CD4-positive, alpha-beta T cell (primary cell): ENCODE measurements around the gene FAM111B. TPM values are rescaled to one million over a fixed set of nuclear protein-coding genes. Genes with fewer than 3 reads are reported as not detected.

ENCODE experiments used
- ATAC-seq: fragments of 200-7000 bp; cut with Tn5 transposase; one replicate; pipeline ENCODE4 v1.10.0; 2022; ENCODE audit warnings: mild to moderate bottlenecking; ENCODE audit not compliant: poor library complexity
- CTCF ChIA-PET: fragments of 350-600 bp; sonication (Branson Sonifier 250); formaldehyde crosslinking; loops from one replicate; lab custom pipeline; 2021; ENCODE audit warnings: antibody characterized with exemption, inconsistent platforms; lab: Charles Lee
- POLR2A ChIA-PET: fragments of 350-600 bp; sonication (Branson Sonifier 250); formaldehyde crosslinking; loops from one replicate; lab custom pipeline; 2021; ENCODE audit warnings: antibody characterized with exemption, inconsistent platforms; lab: Charles Lee
- DNase-seq, 14 experiments: peaks; one replicate each; pipeline ENCODE4 v3.0.0-alpha.2; 2013 to 2020; ENCODE audit warnings: mixed read lengths in 2 of 14
- H3K27ac ChIP-seq, 2 donors: one replicate each; pipeline versions ENCODE4 v1.5.1 to v1.7.0; 2013; ENCODE audit warnings: low read length in 2 of 2, low read depth in 1 of 2, mild to moderate bottlenecking in 1 of 2
- H3K27me3 ChIP-seq, 2 experiments: 1 replicate in 1 of 2; 2 replicates in 1 of 2; pipeline versions ENCODE4 v1.6.1 to v1.7.0; 2013; ENCODE audit warnings: low read length in 2 of 2, control low read depth in 1 of 2, mild to moderate bottlenecking in 1 of 2, moderate library complexity in 1 of 2; ENCODE audit not compliant: insufficient read depth in 2 of 2, control insufficient read depth in 1 of 2
- H3K36me3 ChIP-seq: one replicate; pipeline ENCODE4 v1.6.1; 2013; ENCODE audit warnings: low read length, control low read depth; ENCODE audit not compliant: insufficient read depth
- H3K4me1 ChIP-seq: one replicate; pipeline ENCODE4 v1.6.1; 2013; ENCODE audit warnings: low read length, control low read depth; ENCODE audit not compliant: insufficient read depth
- H3K4me3 ChIP-seq: one replicate; pipeline ENCODE4 v1.5.1; 2013; ENCODE audit warnings: mild to moderate bottlenecking, low read length, moderate library complexity
- H3K9me3 ChIP-seq, 2 experiments: 1 replicate in 1 of 2; 2 replicates in 1 of 2; pipeline versions ENCODE4 v1.6.1 to v1.7.0; 2013; ENCODE audit warnings: low read length in 2 of 2, mild to moderate bottlenecking in 2 of 2, control low read depth in 1 of 2, moderate library complexity in 1 of 2; ENCODE audit not compliant: control insufficient read depth in 1 of 2, insufficient read depth in 1 of 2
- H3K27ac Mint-ChIP-seq: one replicate; pipeline ENCODE4 v1.8.0; 2020; ENCODE audit warnings: mixed read lengths
- H3K27me3 Mint-ChIP-seq: one replicate; pipeline ENCODE4 v1.8.0; 2021; ENCODE audit warnings: mixed read lengths
- H3K36me3 Mint-ChIP-seq: one replicate; pipeline ENCODE4 v1.8.0; 2021; ENCODE audit warnings: low read depth, mixed read lengths
- H3K4me1 Mint-ChIP-seq: one replicate; pipeline ENCODE4 v1.8.0; 2021; ENCODE audit warnings: low read depth, mixed read lengths
- H3K4me3 Mint-ChIP-seq: one replicate; pipeline ENCODE4 v1.8.0; 2020; ENCODE audit warnings: mild to moderate bottlenecking, mixed read lengths
- H3K9me3 Mint-ChIP-seq: one replicate; pipeline ENCODE4 v1.8.0; 2020; ENCODE audit warnings: mixed read lengths
- CTCF ChIP-seq: fragments of 200-600 bp; IDR thresholded peaks from one replicate; pipeline ENCODE4 v1.8.0; 2022; ENCODE audit warnings: antibody characterized with exemption, mild to moderate bottlenecking
- intact Hi-C, 2 experiments: fragments of 100-400 bp; cut with DNase I in 1 of 2; cut with micrococcal nuclease in 1 of 2; formaldehyde crosslinking; loops; one replicate each; pipeline versions ENCODE4 v1.15.1 to v1.9.0; 2023 to 2025; cut with DNase I, micrococcal nuclease
- total RNA-seq, 174 experiments: library from RNA in 2 of 174; stranded (reverse) in 2 of 174; gene quantifications; one replicate each; pipeline ENCODE4 v1.2.3 and lab custom pipeline; 2021 to 2026

FAM111B gene
- total RNA-seq, 2 experiments from 2014 or later, result 0.82 to 1.2 TPM

DNA sequence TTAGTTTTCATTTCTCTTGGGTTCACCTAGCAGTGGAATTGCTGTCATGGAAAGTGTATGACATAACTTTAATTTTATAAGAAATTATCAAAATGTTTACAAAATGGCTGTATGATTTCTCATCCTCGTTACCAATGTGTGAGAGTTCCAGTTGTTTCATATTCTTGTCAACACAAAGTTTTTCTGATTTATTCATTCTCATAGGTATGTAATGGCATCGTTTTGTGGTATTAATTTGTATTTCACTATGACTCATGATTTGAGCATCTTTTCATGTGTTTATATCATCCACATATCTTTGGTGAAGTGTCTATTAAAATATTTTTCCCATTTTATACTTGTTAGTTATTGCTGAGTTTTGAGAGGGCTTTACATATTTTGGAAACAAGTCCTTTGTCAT is 5.5 kb downstream of the FAM111B start:
- H3K27me3 ChIP-seq, result no peaks in the 10 kb centered on the region
- no peaks in the 10 kb centered on the region for H3K27me3 Mint-ChIP-seq
- TF ChIP-seq CTCF, result no peak
- no peaks in the 10 kb centered on the region for H3K36me3 Mint-ChIP-seq
- no peak overlapping the region for H3K4me3 ChIP-seq
- peaks cover 8% of the 10 kb centered on the region for H3K4me1 ChIP-seq
- H3K9me3 ChIP-seq, result peaks cover 1 to 2% of the 10 kb centered on the region in 2 experiments
- H3K9me3 Mint-ChIP-seq, result no peaks in the 10 kb centered on the region
- no peak for DNase-seq
- no peak overlapping the region for H3K4me3 Mint-ChIP-seq
- ChIA-PET CTCF (no interaction called here), POLR2A (no interaction called here)
- H3K36me3 ChIP-seq, result no peaks in the 10 kb centered on the region
- H3K27ac ChIP-seq, result no peak overlapping the region
- H3K27ac Mint-ChIP-seq, result no peak overlapping the region
- peaks cover 13% of the 10 kb centered on the region for H3K4me1 Mint-ChIP-seq
- intact Hi-C loops, result no loop called here
- ATAC-seq, result no peak

DNA sequence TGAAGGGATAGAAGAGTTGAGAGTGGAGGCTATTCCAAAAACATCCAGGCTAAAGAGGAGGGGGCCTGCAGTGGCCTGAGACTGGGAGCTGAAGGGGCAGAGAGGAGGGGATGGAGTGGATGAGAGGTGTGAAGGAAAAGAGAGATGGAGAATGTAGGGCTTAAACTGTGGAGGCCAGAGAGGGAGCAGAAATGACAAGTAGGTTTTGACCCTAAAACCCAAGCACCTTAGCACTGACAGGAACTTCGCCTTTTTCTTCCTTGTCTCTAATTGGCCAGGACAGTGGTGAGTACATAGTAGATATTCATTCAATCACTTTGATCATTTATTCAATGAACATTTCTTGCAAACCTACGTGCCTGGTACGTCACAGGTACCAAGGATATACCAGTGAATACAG is 7.3 kb downstream of the FAM111B start:
- Mint-ChIP-seq H3K36me3 (no peaks in the 10 kb centered on the region), H3K9me3 (peaks cover 5% of the 10 kb centered on the region), H3K4me1 (no peaks in the 10 kb centered on the region), H3K27me3 (no peaks in the 10 kb centered on the region), H3K4me3 (no peak overlapping the region), H3K27ac (no peak overlapping the region)
- Histone ChIP-seq H3K4me1 (no peaks in the 10 kb centered on the region), H3K4me3 (no peak overlapping the region), H3K27ac (no peak overlapping the region), H3K27me3 (no peaks in the 10 kb centered on the region), H3K36me3 (no peaks in the 10 kb centered on the region), H3K9me3 (peaks cover 7 to 20% of the 10 kb centered on the region in 2 experiments)
- DNase-seq, result no peak
- no peak for TF ChIP-seq CTCF
- ChIA-PET POLR2A (no interaction called here), CTCF (no interaction called here)
- ATAC-seq, result no peak
- intact Hi-C loops, result no loop called here

DNA sequence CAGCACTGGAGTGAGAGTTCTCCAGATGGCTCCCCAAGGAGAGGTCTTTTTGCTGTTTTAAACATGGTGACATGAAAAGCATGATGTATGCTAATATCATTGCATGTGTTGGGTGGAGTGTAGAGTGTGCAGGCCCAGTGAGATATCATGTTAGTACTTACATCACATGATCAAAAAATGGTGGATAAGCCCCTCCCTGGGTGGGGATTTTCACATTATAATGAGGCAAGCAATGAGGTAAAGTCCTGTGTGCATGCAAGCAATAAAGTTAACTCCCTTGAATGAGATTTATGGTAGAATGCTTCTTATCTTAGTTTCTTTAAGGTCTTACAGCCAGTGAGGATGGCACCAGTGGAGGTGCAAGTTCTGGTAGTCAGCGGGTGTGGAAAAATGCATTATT is 8.5 kb downstream of the FAM111B start:
- no peak for TF ChIP-seq CTCF
- Mint-ChIP-seq H3K27ac (no peak overlapping the region), H3K27me3 (no peaks in the 10 kb centered on the region), H3K4me1 (no peaks in the 10 kb centered on the region), H3K36me3 (no peaks in the 10 kb centered on the region), H3K4me3 (no peak overlapping the region), H3K9me3 (peaks cover 5% of the 10 kb centered on the region)
- intact Hi-C loops, result no loop called here
- ATAC-seq, result no peak
- Histone ChIP-seq H3K4me3 (no peak overlapping the region), H3K27me3 (no peaks in the 10 kb centered on the region), H3K4me1 (no peaks in the 10 kb centered on the region), H3K36me3 (no peaks in the 10 kb centered on the region), H3K27ac (no peak overlapping the region), H3K9me3 (peaks cover 7 to 21% of the 10 kb centered on the region in 2 experiments)
- DNase-seq, result no peak
- CTCF ChIA-PET, result no interaction called here
- POLR2A ChIA-PET, result no interaction called here
